Measurements from ENCODE around the gene IL1RAPL1. TPM values are rescaled to one million over a fixed set of nuclear protein-coding genes. Genes with fewer than 3 reads are reported as not detected.

The IL1RAPL1 gene
- polyA plus RNA-seq, 2 of the 4 experiments (the other 2 are of a cell fraction): not detected

- TF ChIP-seq CHD4 (IDR thresholded peaks at IDR 0.05; ENCODE audit: borderline replicate concordance): no peak
- no peak for TF ChIP-seq FOSL2 (IDR thresholded peaks at IDR 0.05)
- TF ChIP-seq FOSL2 (CRISPR knock-in tag; IDR thresholded peaks at IDR 0.05): no peak
- TF ChIP-seq SMC3 (IDR thresholded peaks at IDR 0.05): no peak
- TF ChIP-seq ZNF302 (CRISPR knock-in tag; IDR thresholded peaks at IDR 0.05): no peak
- no peak for TF ChIP-seq ZFP36 (IDR thresholded peaks at IDR 0.05; ENCODE audit: borderline replicate concordance, partially characterized antibody)
- no peak for TF ChIP-seq HOXA7 (CRISPR knock-in tag; IDR thresholded peaks at IDR 0.05)
- no peak for TF ChIP-seq ZSCAN20 (CRISPR knock-in tag; IDR thresholded peaks at IDR 0.05)
- no peak for TF ChIP-seq POLR2A (IDR thresholded peaks at IDR 0.05; ENCODE audit: low read length)
- no peak for TF ChIP-seq JUNB (IDR thresholded peaks at IDR 0.05)
- TF ChIP-seq FOSB (CRISPR knock-in tag; IDR thresholded peaks at IDR 0.05): no peak
- POLR2A ChIA-PET: no interaction called here
- FAIRE-seq: no peak
- CTCF ChIA-PET: no interaction called here
- Histone ChIP-seq H3K4me2 (no peak overlapping the region), H3K4me3 (no peak overlapping the region), H3K27ac (no peak overlapping the region), H3K4me1 (no peaks in the 10 kb centered on the region), H3K9me3 (no peaks in the 10 kb centered on the region)
- no peak for DNase-seq (ENCODE audit: low read depth in 1 of 2, low spot score in 1 of 2)
- no peak for ATAC-seq
- WGBS (ENCODE audit: missing lambda C conversion rate): 50% methylated on average over 4 of the region's 4 CpGs
These were observed 655.6 kb downstream of the IL1RAPL1 start for GRCh38 chrX:29242856-29243255.

- no peak for ATAC-seq
- Histone ChIP-seq H3K27ac (no peak overlapping the region), H3K4me2 (no peak overlapping the region), H3K9me3 (no peaks in the 10 kb centered on the region), H3K4me3 (no peak overlapping the region), H3K4me1 (no peaks in the 10 kb centered on the region)
- TF ChIP-seq TFCP2L1 (CRISPR knock-in tag; IDR thresholded peaks at IDR 0.05) (no peak), RFX5 (IDR thresholded peaks at IDR 0.05) (no peak), JUN (IDR thresholded peaks at IDR 0.05) (no peak), MAFK (IDR thresholded peaks at IDR 0.05; ENCODE audit: partially characterized antibody) (no peak), PHF8 (IDR thresholded peaks at IDR 0.05; ENCODE audit: borderline replicate concordance, low read depth) (no peak), RARB (CRISPR knock-in tag; IDR thresholded peaks at IDR 0.05) (no peak), RNF2 (IDR thresholded peaks at IDR 0.05; ENCODE audit: borderline replicate concordance, low read depth) (no peak)
- WGBS (ENCODE audit: missing lambda C conversion rate): 87% methylated on average over 2 of the region's 2 CpGs
- FAIRE-seq: no peak
- ChIA-PET CTCF (no interaction called here), POLR2A (no interaction called here)
- DNase-seq (ENCODE audit: low read depth in 1 of 2, low spot score in 1 of 2): no peak
These were observed 656.7 kb downstream of the IL1RAPL1 start for GRCh38 chrX:29243942-29244341.

- TF ChIP-seq PHF8 (IDR thresholded peaks at IDR 0.05; ENCODE audit: borderline replicate concordance, low read depth) (no peak), RCOR1 (IDR thresholded peaks at IDR 0.05; ENCODE audit: low read depth, low read length) (no peak), CHD4 (IDR thresholded peaks at IDR 0.05; ENCODE audit: borderline replicate concordance) (no peak)
- FAIRE-seq: no peak
- no peak for DNase-seq (ENCODE audit: low read depth in 1 of 2, low spot score in 1 of 2)
- POLR2A ChIA-PET: no interaction called here
- CTCF ChIA-PET: interaction anchor here (0.7 kb wide), 1 partner anchor 224 kb away, joined by 3 read pairs; no protein-coding TSS in a partner anchor
- Histone ChIP-seq H3K4me1 (no peaks in the 10 kb centered on the region), H3K4me2 (no peak overlapping the region), H3K4me3 (no peak overlapping the region), H3K27ac (no peak overlapping the region), H3K9me3 (no peaks in the 10 kb centered on the region)
- WGBS (ENCODE audit: missing lambda C conversion rate): 26% methylated on average over 1 of the region's 1 CpG
- ATAC-seq: no peak
These were observed 667.3 kb downstream of the IL1RAPL1 start for GRCh38 chrX:29254515-29254914.

- Histone ChIP-seq H3K4me2 (no peak overlapping the region), H3K9me3 (no peaks in the 10 kb centered on the region), H3K27ac (no peak overlapping the region), H3K4me3 (no peak overlapping the region), H3K4me1 (no peaks in the 10 kb centered on the region)
- ATAC-seq (no peak), DNase-seq (ENCODE audit: low read depth in 1 of 2, low spot score in 1 of 2) (no peak), FAIRE-seq (no peak)
- no peak for TF ChIP-seq E2F6 (IDR thresholded peaks at IDR 0.05; ENCODE audit: borderline replicate concordance, low read depth)
- no peak for TF ChIP-seq JUN (IDR thresholded peaks at IDR 0.05)
- TF ChIP-seq FOXS1 (CRISPR knock-in tag; IDR thresholded peaks at IDR 0.05): no peak
- no peak for TF ChIP-seq KDM5A (IDR thresholded peaks at IDR 0.05)
- no peak for TF ChIP-seq ATOH8 (CRISPR knock-in tag; IDR thresholded peaks at IDR 0.05; ENCODE audit: low read depth)
- no peak for TF ChIP-seq ZSCAN20 (CRISPR knock-in tag; IDR thresholded peaks at IDR 0.05)
- no peak for TF ChIP-seq FOSB (CRISPR knock-in tag; IDR thresholded peaks at IDR 0.05)
- no peak for TF ChIP-seq SREBF2 (IDR thresholded peaks at IDR 0.05)
- no peak for TF ChIP-seq MYC (IDR thresholded peaks at IDR 0.05; ENCODE audit: borderline replicate concordance, low read length)
- TF ChIP-seq NFE2L2 (conservative IDR thresholded peaks at IDR 0.05; ENCODE audit: low read length): no peak
- 61% methylated on average over 3 of the region's 3 CpGs for WGBS (ENCODE audit: missing lambda C conversion rate)
- POLR2A ChIA-PET: no interaction called here
- CTCF ChIA-PET: no interaction called here
These were observed 670.3 kb downstream of the IL1RAPL1 start for GRCh38 chrX:29257521-29257920.
